Measurements from ENCODE around the gene RUBCN.
"Not testable (repeated sequence)": the region's sequence is repeated elsewhere in the genome, so short reads cannot be mapped to it uniquely, and the experiment has no call there.

- TF ChIP-seq CTCF (conservative IDR thresholded peaks at IDR 0.05; ENCODE audit: low read depth, low read length); EZH2 (IDR thresholded peaks at IDR 0.05; ENCODE audit: borderline replicate concordance, low read depth, low read length, poor library complexity, severe bottlenecking): not testable (repeated sequence)
Observed at GRCh38 chr3:197626404-197627157, 110.1 kb downstream of the RUBCN start.
